Activated naive CD4-positive, alpha-beta T cell treated with Interleukin-2 at 50 U/mL for 16 hours (primary cell): Measurements from ENCODE around the gene POU2AF2.
A peak's percentile ranks its signal among the peaks of the same experiment; 100 is the strongest.
"Not testable (repeated sequence)": the region's sequence is repeated elsewhere in the genome, so short reads cannot be mapped to it uniquely, and the experiment has no call there.

Source experiments
- DNase-seq: peaks from one replicate; pipeline ENCODE4 v3.0.0-alpha.2; 2020

Gene POU2AF2, protein sequence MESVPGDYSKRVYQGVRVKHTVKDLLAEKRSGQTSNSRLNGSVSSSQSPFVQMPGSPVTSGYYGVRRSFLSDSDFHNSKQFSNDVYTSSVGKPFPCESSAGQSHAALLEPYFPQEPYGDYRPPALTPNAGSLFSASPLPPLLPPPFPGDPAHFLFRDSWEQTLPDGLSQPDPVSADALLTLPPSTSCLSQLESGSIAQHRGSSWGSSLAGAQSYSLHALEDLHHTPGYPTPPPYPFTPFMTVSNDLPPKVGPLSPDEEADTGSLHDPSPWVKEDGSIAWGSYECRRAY

DNA sequence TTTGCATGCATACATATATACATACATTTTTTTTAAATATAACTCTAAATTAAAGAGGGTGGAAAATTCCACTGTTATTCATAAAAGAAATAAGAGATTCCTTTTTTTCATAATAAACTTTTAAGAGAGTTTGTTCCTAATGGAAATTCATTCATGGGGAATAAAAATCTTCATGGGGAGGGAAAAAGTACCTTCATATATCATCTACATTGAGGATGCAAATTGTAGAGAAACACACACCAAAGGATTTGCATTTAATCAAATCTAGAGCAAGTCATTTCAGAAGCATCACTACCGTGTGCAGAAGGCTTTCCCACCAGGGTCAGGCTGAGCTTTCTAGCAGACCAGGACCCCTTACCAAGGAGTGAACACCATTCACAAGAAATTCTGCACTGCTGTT lies at the start of gene POU2AF2:
Gene POU2AF2, plus strand, starts transcription at position 301 of the 400 bp plus-strand sequence. CDS start 129 bp downstream, outside the sequence.
- DNase-seq = no peak

DNA sequence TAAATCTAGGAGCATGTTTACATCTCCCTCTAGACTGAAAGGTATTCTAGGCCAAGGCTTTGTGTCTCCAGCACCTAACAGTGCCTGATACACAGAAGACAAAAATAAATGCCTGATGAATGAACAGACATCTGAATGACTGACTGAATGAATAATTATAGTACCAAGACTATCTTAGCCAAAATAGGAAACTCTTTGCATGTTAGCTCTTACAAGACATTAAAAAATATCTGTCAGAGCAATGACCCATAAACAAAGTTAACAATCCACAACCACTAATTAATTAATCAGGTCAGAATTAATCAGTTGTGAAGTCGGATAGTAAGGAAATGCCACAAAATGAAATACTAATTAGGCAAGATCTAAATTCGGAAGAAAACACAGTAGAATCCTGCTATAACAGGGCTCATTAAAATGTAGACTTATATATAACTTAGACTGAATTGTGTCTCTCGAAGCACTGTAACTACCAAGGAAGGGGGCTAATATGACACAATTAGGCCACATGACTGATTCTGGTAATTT lies 45.5 kb upstream of the POU2AF2 start:
- no peak for DNase-seq

DNA sequence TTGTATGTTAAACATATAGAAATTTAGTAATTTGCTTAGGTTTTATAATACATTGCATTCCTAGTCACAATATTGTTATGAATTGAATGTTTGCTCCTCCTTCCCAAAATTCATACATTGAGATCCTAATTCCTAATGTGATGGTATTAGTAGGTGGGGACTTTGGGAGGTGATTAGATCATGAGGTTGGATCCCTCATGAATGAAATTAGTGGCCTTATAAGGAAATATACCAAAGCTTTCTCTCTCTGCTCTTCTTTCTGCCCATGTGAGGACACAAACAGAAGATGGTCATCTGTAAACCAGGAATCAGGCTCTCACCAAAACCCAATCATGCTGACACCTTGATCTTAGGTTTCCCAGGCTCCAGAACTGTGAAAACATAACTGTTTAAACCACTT lies 41.3 kb upstream of the POU2AF2 start:
- no peak for DNase-seq

DNA sequence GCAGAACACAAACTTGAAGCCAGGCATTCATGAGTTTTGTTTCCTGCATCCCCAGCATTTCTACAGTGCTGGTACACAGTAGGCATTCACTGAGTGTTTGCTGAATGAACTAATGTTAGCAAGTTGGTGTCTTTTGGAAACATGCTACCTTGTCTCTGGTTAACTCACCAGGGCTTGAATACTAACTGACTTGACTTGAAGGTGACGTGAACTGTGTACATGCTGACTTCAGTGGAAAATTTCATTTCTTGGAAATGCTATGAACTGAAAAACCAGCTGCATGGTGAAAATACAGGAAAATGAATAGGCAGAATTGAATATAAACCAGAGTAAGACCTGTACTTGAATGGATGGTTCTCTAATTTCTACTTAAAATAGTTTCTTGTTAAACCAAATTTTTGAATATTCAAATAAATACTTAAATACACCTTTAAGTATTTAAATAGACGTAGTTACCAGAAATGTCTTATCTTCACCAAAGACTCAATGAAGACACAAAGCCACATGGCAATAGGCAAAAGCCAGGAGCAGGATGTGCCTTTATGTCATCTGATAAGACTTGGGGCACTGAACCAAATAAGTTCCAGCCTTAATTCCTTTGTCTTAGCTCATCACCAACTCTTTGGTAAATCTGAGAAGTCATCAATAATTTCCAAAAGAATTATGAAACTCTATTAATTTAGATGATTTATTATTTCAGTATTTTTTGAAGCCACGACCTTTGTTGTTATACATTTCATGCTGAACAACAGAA lies 39.7 kb upstream of the POU2AF2 start:
- DNase-seq = no peak

DNA sequence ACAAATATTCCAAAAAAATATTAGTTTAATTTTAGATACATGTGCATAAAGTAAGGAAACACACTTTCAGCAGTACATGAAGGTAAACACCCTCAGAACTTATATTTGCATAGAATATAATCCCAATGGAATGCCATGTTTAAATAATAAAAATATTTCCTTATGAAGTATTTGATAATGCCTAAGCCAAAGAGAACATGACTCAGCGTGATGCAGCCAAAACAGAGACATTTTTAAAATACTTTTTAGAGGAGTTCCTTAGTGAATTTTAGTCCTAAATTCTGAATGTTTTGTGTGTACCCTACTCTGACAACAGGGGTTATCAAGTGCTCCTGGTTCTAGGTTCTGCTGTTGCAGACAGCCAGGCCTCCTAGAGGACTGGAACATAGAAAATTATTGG lies 39.1 kb upstream of the POU2AF2 start:
- DNase-seq = no peak

DNA sequence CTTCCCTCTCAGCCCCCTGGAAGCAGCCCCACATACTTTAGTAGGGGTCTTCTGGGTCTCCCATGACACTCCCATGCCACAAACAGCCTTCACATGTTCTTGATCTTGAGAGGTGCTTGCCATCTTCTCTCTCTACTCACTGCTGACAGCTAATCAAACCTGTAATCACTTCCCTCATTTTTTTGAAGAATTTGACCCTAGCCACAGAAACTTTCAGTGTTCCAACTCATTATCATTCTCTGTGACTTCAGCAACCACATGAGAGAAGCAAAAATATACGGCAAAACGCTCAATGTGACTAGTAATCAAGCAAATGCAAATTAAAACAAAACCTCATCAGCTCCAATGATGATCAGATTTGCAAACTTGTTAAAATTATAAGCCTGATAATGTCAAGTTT lies 38.3 kb upstream of the POU2AF2 start:
- no peak for DNase-seq

DNA sequence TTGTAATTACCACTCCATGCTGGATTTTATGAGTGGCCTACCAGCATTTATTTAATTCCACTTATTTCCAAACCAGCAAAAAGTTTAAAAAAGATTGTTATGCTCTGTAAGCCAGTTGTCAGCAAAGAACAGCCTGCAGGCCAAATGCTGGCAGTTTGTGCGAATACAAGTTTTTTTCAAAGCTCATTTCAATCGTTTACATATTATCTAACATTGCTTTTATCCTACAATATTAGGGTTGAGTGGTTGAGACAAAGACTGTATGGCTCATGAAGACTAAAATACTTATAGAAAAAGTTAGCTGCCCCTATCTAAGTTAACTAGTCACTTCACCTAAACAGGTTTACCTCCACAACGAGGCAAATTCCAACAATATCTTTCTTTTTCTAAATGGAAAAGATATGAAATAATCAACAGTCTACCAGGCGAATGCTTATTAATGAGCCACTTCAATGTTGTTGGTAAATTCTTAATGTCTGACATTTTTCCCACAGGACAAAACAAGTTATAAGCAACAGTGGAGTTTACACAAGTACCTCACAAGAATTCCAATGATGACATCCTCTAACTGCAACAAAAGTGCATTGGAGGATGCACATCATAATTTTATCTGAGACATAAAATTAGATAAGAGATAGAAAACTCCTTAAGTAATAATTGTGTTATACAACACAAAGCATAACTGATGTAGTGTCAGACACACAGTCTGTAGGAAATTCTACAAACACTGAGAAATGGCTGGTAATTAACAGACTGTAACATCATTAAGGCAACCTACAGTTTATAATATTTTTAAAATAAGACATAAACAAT lies 35.8 kb upstream of the POU2AF2 start:
- no peak for DNase-seq

DNA sequence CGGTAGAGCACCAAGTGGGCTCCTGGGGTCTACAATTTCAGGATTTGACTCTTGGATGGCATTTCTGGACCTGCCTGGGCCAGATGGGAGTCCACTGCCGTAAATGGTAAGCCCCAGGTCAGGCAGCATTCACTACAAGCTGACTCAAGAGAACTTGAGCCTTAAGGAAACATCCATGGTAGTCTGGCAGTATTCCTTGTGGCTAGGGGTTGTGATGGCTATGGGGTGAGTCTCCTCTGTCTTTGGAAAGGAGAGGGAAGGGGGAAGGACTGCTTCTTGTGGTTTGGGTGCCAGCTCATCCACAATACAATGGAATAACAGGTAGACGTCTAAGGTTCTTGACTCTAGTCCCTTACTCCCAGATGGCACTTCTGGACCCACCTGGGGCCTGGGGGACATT lies 32.3 kb upstream of the POU2AF2 start:
- DNase-seq = no peak

DNA sequence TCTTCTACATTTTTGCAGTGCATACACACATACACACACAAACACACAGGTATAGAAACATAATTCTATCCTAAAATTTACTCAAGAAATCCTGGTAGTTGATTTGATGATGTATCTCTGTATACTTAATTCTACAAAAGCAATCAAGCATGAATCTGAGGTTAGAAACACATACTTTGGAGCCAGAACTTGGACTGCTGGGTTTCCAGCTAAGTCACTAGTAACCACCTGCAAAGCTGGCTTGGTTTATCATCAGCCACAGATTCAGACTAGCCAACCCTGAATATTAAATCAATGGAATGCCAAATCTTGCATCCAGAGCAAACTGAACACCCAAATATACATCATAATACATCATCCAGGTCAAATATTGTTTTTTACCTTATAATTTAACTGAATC lies 24.8 kb upstream of the POU2AF2 start:
- no peak for DNase-seq

DNA sequence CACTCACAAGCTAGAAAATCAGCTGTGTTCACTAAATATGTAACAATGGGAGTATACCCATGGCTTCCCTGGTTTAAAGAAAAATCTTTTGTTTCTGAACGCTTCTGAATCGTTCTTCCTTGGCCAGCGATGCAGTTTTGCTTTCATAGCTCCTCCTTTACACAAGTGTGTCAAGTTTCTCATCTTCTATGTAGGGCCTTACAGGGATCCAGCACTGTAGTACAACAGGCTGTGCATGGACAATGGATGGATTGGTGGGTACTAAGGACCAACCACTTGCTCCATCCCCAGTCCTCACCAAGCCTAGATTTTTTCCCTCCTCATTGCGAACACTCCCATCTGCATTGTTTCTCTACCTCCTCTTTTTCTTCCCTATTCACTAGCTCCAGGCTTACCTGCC lies 24.3 kb upstream of the POU2AF2 start:
- no peak for DNase-seq

DNA sequence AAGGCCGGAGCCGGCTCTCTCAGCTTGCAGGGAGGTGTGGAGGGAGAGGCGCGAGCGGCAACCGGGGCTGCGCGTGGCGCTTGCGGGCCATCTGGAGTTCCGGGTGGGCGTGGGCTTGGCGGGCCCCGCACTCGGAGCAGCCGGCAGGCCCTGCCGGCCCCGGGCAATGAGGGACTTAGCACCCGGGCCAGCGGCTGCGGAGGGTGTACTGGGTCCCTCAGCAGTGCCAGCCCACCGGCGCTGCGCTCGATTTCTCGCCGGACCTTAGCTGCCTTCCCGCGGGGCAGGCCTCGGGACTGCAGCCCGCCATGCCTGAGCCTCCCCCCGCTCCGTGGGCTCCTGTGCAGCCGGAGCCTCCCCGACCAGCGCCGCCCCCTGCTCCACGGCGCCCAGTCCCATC lies 23.6 kb upstream of the POU2AF2 start:
- DNase-seq = not testable (repeated sequence)

DNA sequence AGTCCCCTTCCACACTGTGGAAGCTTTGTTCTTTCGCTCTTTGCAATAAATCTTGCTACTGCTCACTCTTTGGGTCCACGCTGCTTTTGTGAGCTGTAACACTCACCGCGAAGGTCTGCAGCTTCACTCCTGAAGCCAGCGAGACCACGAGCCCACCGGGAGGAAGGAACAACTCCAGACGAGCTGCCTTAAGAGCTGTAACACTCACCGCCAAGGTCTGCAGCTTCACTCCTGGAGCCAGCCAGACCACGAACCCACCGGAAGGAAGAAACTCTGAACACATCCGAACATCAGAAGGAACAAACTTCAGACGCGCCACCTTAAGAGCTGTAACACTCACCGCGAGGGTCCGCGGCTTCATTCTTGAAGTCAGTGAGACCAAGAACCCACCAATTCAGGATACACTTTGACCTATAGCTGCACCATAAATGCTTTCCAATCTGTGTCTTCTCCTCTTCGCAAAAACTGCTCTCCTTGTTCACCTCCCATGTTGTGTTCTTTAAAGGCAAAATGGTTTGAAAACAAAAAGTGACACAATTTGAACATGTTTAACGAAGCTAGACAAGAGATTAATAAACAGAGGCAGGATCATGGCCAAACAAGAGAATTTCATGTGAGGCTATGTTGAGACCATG lies 22.6 kb upstream of the POU2AF2 start:
- DNase-seq = peak; percentile 6

DNA sequence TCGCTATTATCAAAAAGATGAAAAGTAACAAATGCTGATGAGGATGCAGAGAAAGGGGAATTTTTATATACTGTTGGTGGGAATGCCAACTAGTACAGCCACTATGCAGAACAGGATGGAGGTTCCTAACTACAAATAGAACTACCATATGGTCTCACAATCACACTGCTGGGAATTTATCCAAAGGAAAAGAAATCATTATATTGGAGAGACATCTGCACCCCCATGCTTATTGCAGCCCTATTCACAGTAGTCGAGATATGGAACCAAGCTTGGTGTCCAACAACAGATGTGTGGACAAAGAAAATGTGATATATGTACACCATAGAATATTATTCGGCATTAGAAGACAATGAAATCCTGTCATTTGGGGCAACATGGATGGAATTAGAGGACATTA lies 19.6 kb upstream of the POU2AF2 start:
- DNase-seq = no peak

DNA sequence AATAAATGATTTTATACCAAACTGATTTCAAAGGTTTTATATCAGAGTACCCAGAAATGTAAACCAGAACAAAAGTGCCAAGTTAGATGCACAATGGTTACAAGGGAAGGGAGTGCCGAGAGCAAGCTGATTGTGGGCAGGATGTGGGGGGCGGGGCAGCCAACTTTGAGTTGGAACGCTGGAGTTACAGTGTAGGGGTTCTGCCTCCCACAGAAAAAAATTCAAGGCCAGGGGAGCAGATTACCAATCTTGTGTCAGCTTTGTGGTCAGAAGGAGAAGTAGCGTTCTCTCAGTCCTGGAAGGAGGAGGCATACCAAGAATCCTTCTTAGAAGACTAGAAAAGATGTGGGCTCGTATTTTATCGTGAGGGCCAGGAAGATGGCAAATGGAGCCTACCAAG lies 15.9 kb upstream of the POU2AF2 start:
- peak; percentile 9 for DNase-seq

DNA sequence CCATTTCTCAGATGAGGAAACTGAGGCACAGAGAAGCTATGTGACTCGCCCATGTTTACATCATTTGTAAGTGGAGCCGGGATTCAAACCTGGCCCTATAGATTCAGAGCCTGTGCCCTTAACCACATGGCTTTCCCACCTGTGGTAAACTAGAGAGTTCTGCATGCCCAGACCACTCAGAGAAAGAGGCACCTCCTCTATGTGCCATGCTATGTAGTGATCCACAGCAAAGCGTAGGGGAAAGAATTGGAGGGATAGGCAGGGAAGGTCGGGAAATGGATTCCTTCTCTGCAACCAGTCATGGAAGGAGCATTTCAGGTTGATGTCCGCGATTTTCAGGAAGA lies 15.4 kb upstream of the POU2AF2 start:
- DNase-seq = no peak

DNA sequence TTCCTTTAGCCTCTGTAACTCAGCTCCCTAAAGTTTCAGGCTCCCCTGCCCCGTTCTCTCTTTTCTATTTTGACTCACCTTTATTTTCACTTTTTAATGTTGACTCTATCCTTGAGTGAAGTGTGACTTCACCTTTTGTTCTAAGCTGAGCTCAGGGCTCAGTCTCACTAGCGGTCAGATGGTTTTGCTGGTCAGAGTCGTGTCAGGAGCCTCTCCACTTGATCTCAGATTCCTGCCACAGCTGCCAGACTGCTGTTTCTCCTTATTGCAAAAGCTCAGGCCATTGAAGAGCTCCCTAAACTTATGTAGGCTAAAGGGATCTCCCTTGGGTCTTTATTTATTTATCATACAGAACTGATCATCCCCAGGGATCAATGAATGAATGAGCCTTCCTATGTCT lies 13.7 kb upstream of the POU2AF2 start:
- no peak for DNase-seq

DNA sequence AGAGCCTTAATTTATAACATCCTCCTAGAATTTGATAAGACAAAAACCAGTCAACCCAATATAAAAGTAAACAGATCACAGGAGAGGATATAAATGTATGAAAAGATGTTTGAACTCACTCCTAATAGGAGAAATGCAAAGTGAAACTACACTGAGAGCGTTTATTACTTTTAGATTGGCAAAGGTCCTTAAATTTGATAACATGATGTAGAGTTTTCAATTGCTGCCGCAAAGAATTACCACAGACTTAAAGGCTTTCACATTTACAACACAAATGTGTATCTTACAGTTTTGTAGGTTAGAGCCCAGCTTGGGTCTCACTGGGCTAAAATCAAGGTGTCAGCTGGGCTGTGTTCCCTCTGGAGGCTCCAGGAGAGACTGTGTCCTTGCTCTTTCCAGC lies 9.1 kb upstream of the POU2AF2 start:
- no peak for DNase-seq

DNA sequence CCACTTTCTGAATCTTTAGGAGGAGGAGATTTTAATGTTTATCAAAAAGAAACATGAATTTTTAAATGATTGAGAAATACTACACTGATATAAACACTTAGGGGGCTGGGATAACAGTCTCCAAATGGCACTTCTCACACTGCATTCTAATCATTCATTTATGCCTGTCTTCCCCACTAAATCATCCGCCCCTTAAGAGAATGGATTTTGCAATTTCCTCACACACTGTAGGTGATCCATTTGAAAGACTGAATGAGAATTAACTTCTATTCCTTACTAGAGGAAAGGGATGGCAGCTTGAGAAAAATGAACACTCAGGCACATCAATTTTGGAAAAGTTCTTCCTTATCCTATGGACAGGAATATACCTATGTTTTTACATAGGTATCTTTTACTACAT lies 7.6 kb upstream of the POU2AF2 start:
- no peak for DNase-seq

DNA sequence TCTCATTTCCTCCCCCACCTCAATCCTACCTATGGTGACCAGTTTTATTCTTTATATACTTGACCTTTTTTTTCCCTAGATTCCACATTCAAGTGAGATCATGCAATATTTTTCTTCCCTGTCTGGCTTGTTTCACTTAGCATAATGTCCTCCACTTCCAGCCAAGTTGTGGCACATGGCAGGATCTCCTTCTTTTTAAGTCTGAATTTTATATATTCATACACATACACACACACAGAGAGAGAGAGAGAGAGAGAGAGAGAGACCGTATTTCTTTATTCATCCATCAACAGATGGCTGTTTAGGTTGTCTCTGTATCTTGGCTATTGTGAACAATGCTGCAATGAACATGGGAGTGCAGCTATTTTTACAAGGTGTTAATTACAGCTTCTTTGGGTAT lies 1.4 kb downstream of the POU2AF2 start:
- DNase-seq = no peak

DNA sequence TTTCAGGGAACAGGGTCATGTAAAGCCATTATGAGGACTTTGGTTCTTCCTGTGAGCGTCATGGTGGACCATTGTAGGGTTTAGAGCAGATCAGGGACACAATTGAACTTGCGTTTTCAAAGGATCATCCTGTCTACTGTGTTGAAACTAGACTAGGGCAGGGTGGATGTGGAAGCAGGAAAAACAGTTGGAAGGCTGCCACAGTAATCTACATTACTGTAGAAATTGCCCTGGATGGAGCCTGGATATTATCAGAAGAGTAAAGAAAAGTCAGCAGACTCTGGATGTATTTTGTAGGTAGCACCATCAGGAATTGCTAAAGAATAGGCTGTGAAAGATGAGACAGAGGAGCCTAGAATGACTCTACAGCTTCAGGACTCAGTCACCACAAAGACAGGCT lies 5.4 kb downstream of the POU2AF2 start:
- DNase-seq = no peak

DNA sequence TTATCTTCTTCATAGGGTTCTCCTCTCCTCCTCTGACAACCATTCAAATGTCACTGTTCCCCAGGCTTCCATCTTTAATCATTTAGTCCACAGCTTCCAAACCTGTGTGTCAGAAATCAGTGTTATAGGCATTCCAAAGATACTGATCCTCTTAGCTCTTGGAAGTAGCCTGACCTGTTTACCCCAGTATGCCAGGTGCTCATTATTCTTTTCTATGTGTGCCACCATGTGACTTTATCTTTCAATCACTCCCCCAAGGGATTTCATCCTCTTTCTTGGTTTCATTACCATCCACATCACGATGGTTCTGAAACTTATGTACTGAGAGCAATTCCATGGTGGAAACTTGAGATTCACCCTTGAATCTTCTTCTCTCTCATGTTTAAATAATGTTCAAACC lies 7.6 kb downstream of the POU2AF2 start:
- no peak for DNase-seq

DNA sequence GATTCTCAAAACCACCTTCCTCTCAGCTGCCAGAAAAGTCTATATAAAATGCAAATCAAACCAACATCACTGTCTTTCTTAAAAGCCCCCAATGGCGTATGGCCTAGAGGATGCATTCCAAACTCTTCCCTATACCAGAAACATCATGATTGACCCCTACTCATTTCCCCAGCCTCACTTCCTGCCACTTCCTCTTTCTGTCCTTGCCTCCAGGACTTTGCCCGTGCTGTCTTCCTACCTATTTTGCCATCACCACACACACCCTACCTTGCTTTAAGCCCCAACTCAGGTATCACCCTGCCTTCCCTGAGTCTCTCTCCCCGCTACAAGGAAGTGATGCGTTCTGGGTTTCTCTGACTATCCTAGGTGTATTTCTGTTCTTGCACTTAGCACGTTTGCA lies 8.1 kb downstream of the POU2AF2 start:
- no peak for DNase-seq

DNA sequence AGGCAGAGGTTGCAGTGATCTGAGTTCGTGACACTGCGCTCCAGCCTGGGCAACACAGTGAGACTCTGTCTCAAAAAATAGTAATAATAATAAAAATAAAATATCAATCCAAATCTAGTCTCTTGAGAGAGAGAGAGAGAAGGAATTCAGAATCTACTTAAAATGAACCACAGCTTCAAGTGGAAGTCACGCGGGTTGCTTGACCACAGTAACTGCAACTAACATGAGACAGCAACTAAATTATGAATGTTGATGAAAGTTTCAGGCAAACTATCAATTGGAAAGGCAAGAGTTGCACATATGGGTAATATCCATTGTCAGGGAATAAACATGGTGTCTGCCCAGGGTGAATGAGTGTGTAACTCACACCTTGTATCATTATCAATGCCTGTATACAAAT lies 12.5 kb downstream of the POU2AF2 start:
- DNase-seq = no peak
